GM18868 (cell line): ENCODE data around the gene PFKL.

Source experiments
- ATAC-seq: cut with Tn5 transposase; IDR thresholded peaks from one replicate; pipeline ENCODE4 v1.9.1; 2021; ENCODE audit warnings: mild to moderate bottlenecking, moderate library complexity; ENCODE audit not compliant: unreplicated experiment

PFKL gene

GRCh38 chr21:44374601-44375280 lies 74.9 kb downstream of the PFKL start:
- ATAC-seq: no peak

- no peak for ATAC-seq
Measured at GRCh38 chr21:44375281-44375651, 75.4 kb downstream of the PFKL start.

- ATAC-seq: no peak
Measured at GRCh38 chr21:44375761-44376241, 75.9 kb downstream of the PFKL start.

GRCh38 chr21:44376606-44377005 lies 76.8 kb downstream of the PFKL start:
- ATAC-seq: no peak
